Suppressor macrophage (primary cell): ENCODE measurements around the gene IL23R.

Source experiments
- DNase-seq, 4 experiments: peaks; one replicate each; pipeline ENCODE4 v3.0.0-alpha.2; 2020 to 2022

The IL23R gene

GRCh38 chr1:67194209-67194863 is 28.1 kb downstream of the IL23R start:
- DNase-seq, result no peak

GRCh38 chr1:67200755-67201154 is 34.5 kb downstream of the IL23R start:
- no peak for DNase-seq

GRCh38 chr1:67201891-67202290 is 35.6 kb downstream of the IL23R start:
- DNase-seq, result no peak

- DNase-seq, result no peak
Measured at GRCh38 chr1:67204298-67204980, 38.2 kb downstream of the IL23R start.

- DNase-seq, result peak in 1 of 4 experiments; percentile 6
Measured at GRCh38 chr1:67207398-67207797, 41.1 kb downstream of the IL23R start.

- DNase-seq, result no peak
Measured at GRCh38 chr1:67208217-67208616, 42.0 kb downstream of the IL23R start.

- DNase-seq, result no peak
Measured at GRCh38 chr1:67209521-67209920, 43.3 kb downstream of the IL23R start.

GRCh38 chr1:67211589-67212563 is 45.6 kb downstream of the IL23R start:
- DNase-seq, result peak; percentile 14 to 54 (median 33)

GRCh38 chr1:67213164-67213563 is 46.9 kb downstream of the IL23R start:
- peak; percentile 3 to 42 (median 15) for DNase-seq

- DNase-seq, result no peak
Measured at GRCh38 chr1:67213948-67214347, 47.7 kb downstream of the IL23R start.

- DNase-seq, result peak; percentile 9 to 33 (median 16)
Measured at GRCh38 chr1:67214420-67215174, 48.3 kb downstream of the IL23R start.

GRCh38 chr1:67216401-67216800 is 50.1 kb downstream of the IL23R start:
- DNase-seq, result no peak

GRCh38 chr1:67217417-67217816 is 51.2 kb downstream of the IL23R start:
- no peak for DNase-seq

GRCh38 chr1:67217938-67218337 is 51.7 kb downstream of the IL23R start:
- DNase-seq, result no peak

GRCh38 chr1:67224856-67225255 is 58.6 kb downstream of the IL23R start:
- DNase-seq, result no peak

GRCh38 chr1:67226688-67227087 is 60.4 kb downstream of the IL23R start:
- DNase-seq, result no peak

- no peak for DNase-seq
Measured at GRCh38 chr1:67227196-67227595, 60.9 kb downstream of the IL23R start.

- peak in 2 of 4 experiments; percentile 18 to 22 for DNase-seq
Measured at GRCh38 chr1:67228791-67229190, 62.5 kb downstream of the IL23R start.

GRCh38 chr1:67230539-67230938 is 64.3 kb downstream of the IL23R start:
- DNase-seq, result no peak

- DNase-seq, result no peak
Measured at GRCh38 chr1:67236277-67236676, 70.0 kb downstream of the IL23R start.

- no peak for DNase-seq
Measured at GRCh38 chr1:67239738-67240137, 73.5 kb downstream of the IL23R start.

- DNase-seq, result no peak
Measured at GRCh38 chr1:67241200-67241746, 75.0 kb downstream of the IL23R start.
